ENCODE results near the gene STMN3. TPM values are rescaled to one million over a fixed set of nuclear protein-coding genes. Genes with fewer than 3 reads are reported as not detected.

Gene STMN3
- total and polyA plus RNA-seq, 10 of the 15 experiments (the other 5 are each of a cell fraction or from before 2014, with no cell fraction given): 0.09 to 3.6 (median 1.4) TPM; not detected in 1

GRCh38 chr20:63643946-63644345 lies 9.3 kb downstream of the STMN3 start (continued):
- no peak for TF ChIP-seq ZBTB33 (IDR thresholded peaks at IDR 0.05)
- TF ChIP-seq HDAC6 (IDR thresholded peaks at IDR 0.05; ENCODE audit: unreplicated experiment): no peak
- no peak for TF ChIP-seq NR2C2 (IDR thresholded peaks at IDR 0.05; ENCODE audit: borderline replicate concordance, control insufficient read depth, insufficient read length, low read depth)
- TF ChIP-seq NFYB (IDR thresholded peaks at IDR 0.05; ENCODE audit: insufficient read depth, low read depth, low read length): no peak
- TF ChIP-seq SPI1 (IDR thresholded peaks at IDR 0.05; ENCODE audit: borderline replicate concordance, insufficient read depth, low read depth, low read length): no peak
- no peak for TF ChIP-seq SUPT20H (IDR thresholded peaks at IDR 0.05; ENCODE audit: borderline replicate concordance, control insufficient read depth, low read depth, low read length)
- no peak for TF ChIP-seq RELA (IDR thresholded peaks at IDR 0.05; ENCODE audit: borderline replicate concordance, partially characterized antibody)
- TF ChIP-seq, protein P1, sequence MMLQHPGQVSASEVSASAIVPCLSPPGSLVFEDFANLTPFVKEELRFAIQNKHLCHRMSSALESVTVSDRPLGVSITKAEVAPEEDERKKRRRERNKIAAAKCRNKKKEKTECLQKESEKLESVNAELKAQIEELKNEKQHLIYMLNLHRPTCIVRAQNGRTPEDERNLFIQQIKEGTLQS (IDR thresholded peaks at IDR 0.05; ENCODE audit: borderline replicate concordance, extremely low read depth, low read depth, low read length): no peak

DNA sequence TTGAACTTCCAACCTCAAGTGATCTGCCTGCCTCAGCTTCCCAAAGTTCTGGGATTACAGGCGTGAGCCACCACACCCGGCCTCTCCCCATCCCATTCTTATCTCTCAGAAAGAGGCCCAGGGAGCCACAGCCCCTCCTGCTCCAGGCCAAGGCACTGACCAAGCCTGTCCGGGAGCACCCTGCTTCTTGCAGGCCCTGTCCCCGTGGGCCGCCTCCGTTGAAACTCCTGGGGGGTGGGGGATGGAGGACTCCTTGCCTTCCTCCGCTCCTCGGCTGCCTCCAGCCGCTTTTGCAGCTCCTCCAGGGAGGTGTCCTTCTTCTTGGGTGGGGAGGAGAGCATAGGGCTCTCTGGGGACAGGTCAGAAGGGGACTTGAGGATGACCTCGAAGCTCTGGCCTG lies 9.7 kb downstream of the STMN3 start:
- H3K9ac ChIP-seq (ENCODE audit: control insufficient read depth, insufficient read depth, low read length): no peak overlapping the region
- H3K4me3 ChIP-seq: no peak overlapping the region
- no TSS peak for BruUV-seq (replicated peaks)
- RAD21 ChIA-PET (ENCODE audit: unreplicated experiment): interaction anchor here (2.6 kb wide), 1 partner anchor 105 kb away, joined by 41 read pairs; the partner anchor contains the start of gene PTK6
- SMC1A ChIA-PET (ENCODE audit: uncharacterized antibody, unreplicated experiment): no interaction called here
- ATAC-seq (no peak), DNase-seq (ENCODE audit: low read depth, low spot score) (no peak), FAIRE-seq (no peak)
- CTCF ChIA-PET: interaction anchor here (2.3 kb wide), 1 partner anchor 106 kb away, joined by 13 read pairs; the partner anchor contains the start of gene PTK6
- in situ Hi-C loops (cut with MboI): no loop called here
- no peak overlapping the region for H2AFZ ChIP-seq (ENCODE audit: control insufficient read depth, low read depth, low read length)
- no peaks in the 10 kb centered on the region; a peak in 1 of 4 replicates for H3K27me3 ChIP-seq (replicated peaks in 1 of 2; ENCODE audit: control insufficient read depth in 2 of 2, insufficient read depth in 2 of 2, low read length in 1 of 2)
- H4K20me1 ChIP-seq (ENCODE audit: control insufficient read depth, insufficient read depth): no peaks in the 10 kb centered on the region
- peaks cover 1% of the 10 kb centered on the region; the same call in 1 of the 2 replicates for H3K79me2 ChIP-seq (ENCODE audit: control insufficient read depth, insufficient read depth, low read length)
- H3K27ac ChIP-seq (ENCODE audit: control insufficient read depth, insufficient read depth): no peak overlapping the region
- no peaks in the 10 kb centered on the region for H3K9me3 ChIP-seq (replicated peaks; ENCODE audit: control insufficient read depth, insufficient read depth, low read length)
- 64% methylated on average over 10 of the region's 10 CpGs for WGBS (ENCODE audit: insufficient coverage, insufficient replicate concordance, low lambda C conversion rate, missing lambda C conversion rate)
- POLR2A ChIA-PET: no interaction called here
- no peaks in the 10 kb centered on the region for H3K36me3 ChIP-seq (ENCODE audit: control insufficient read depth in 2 of 2, insufficient read depth in 2 of 2, low read length in 1 of 2)
- no peak overlapping the region for H3K4me2 ChIP-seq (ENCODE audit: control insufficient read depth, insufficient read depth)
- intact Hi-C loops (cut with micrococcal nuclease; ENCODE audit: unreplicated experiment): no loop called here
- peaks cover 12% of the 10 kb centered on the region for H3K4me1 ChIP-seq (ENCODE audit: control insufficient read depth, insufficient read depth, low read length)
- TF ChIP-seq SRF (IDR thresholded peaks at IDR 0.05; ENCODE audit: low read depth in 2 of 2, low read length in 2 of 2): no peak
- TF ChIP-seq CREB1 (IDR thresholded peaks at IDR 0.05; ENCODE audit: low read depth): no peak
- TF ChIP-seq, protein P2, sequence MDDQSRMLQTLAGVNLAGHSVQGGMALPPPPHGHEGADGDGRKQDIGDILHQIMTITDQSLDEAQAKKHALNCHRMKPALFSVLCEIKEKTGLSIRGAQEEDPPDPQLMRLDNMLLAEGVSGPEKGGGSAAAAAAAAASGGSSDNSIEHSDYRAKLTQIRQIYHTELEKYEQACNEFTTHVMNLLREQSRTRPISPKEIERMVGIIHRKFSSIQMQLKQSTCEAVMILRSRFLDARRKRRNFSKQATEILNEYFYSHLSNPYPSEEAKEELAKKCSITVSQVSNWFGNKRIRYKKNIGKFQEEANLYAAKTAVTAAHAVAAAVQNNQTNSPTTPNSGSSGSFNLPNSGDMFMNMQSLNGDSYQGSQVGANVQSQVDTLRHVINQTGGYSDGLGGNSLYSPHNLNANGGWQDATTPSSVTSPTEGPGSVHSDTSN (IDR thresholded peaks at IDR 0.05; ENCODE audit: insufficient replicate concordance, low read depth, low read length): no peak
- no peak for TF ChIP-seq SP1 (IDR thresholded peaks at IDR 0.05; ENCODE audit: low read depth, low read length)
- TF ChIP-seq TARDBP (IDR thresholded peaks at IDR 0.05; ENCODE audit: borderline replicate concordance): no peak
- TF ChIP-seq LARP7 (IDR thresholded peaks at IDR 0.05): no peak
- TF ChIP-seq, protein P3, sequence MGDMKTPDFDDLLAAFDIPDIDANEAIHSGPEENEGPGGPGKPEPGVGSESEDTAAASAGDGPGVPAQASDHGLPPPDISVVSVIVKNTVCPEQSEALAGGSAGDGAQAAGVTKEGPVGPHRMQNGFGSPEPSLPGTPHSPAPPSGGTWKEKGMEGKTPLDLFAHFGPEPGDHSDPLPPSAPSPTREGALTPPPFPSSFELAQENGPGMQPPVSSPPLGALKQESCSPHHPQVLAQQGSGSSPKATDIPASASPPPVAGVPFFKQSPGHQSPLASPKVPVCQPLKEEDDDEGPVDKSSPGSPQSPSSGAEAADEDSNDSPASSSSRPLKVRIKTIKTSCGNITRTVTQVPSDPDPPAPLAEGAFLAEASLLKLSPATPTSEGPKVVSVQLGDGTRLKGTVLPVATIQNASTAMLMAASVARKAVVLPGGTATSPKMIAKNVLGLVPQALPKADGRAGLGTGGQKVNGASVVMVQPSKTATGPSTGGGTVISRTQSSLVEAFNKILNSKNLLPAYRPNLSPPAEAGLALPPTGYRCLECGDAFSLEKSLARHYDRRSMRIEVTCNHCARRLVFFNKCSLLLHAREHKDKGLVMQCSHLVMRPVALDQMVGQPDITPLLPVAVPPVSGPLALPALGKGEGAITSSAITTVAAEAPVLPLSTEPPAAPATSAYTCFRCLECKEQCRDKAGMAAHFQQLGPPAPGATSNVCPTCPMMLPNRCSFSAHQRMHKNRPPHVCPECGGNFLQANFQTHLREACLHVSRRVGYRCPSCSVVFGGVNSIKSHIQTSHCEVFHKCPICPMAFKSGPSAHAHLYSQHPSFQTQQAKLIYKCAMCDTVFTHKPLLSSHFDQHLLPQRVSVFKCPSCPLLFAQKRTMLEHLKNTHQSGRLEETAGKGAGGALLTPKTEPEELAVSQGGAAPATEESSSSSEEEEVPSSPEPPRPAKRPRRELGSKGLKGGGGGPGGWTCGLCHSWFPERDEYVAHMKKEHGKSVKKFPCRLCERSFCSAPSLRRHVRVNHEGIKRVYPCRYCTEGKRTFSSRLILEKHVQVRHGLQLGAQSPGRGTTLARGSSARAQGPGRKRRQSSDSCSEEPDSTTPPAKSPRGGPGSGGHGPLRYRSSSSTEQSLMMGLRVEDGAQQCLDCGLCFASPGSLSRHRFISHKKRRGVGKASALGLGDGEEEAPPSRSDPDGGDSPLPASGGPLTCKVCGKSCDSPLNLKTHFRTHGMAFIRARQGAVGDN (IDR thresholded peaks at IDR 0.05): no peak
